ENCODE measurements around the gene SH3GL1.

The SH3GL1 gene

GRCh38 chr19:4396949-4397783 is 3.2 kb downstream of the SH3GL1 start:
- no peak for DNase-seq (ENCODE audit: low spot score)

GRCh38 chr19:4393947-4394590 is 6.3 kb downstream of the SH3GL1 start:
- DNase-seq (ENCODE audit: low spot score) = no peak

- DNase-seq (ENCODE audit: low spot score) = no peak
These were observed 8.5 kb downstream of the SH3GL1 start for GRCh38 chr19:4391701-4392483.

- DNase-seq (ENCODE audit: low spot score) = no peak
These were observed 9.0 kb downstream of the SH3GL1 start for GRCh38 chr19:4391306-4391693.

GRCh38 chr19:4390567-4391305 is 9.6 kb downstream of the SH3GL1 start:
- DNase-seq (ENCODE audit: low spot score) = no peak

- DNase-seq (ENCODE audit: low spot score) = peak; percentile 38
These were observed 10.3 kb downstream of the SH3GL1 start for GRCh38 chr19:4390017-4390566.

GRCh38 chr19:4389511-4390016 is 10.8 kb downstream of the SH3GL1 start:
- DNase-seq (ENCODE audit: low spot score) = no peak

GRCh38 chr19:4389064-4389375 is 11.3 kb downstream of the SH3GL1 start:
- no peak for DNase-seq (ENCODE audit: low spot score)

- DNase-seq (ENCODE audit: low spot score) = no peak
These were observed 11.8 kb downstream of the SH3GL1 start for GRCh38 chr19:4388337-4389063.

- peak; percentile 92 for DNase-seq (ENCODE audit: low spot score)
These were observed 14.1 kb downstream of the SH3GL1 start for GRCh38 chr19:4386041-4386782.

- DNase-seq (ENCODE audit: low spot score) = no peak
These were observed 14.9 kb downstream of the SH3GL1 start for GRCh38 chr19:4385291-4386040.

- DNase-seq (ENCODE audit: low spot score) = no peak
These were observed 20.1 kb downstream of the SH3GL1 start for GRCh38 chr19:4380254-4380727.

- no peak for DNase-seq (ENCODE audit: low spot score)
These were observed 20.7 kb downstream of the SH3GL1 start for GRCh38 chr19:4379383-4380253.

GRCh38 chr19:4378886-4379285 is 21.5 kb downstream of the SH3GL1 start:
- DNase-seq (ENCODE audit: low spot score) = no peak

- no peak for DNase-seq (ENCODE audit: low spot score)
These were observed 23.2 kb downstream of the SH3GL1 start for GRCh38 chr19:4376991-4377781.

- no peak for DNase-seq (ENCODE audit: low spot score)
These were observed 23.7 kb downstream of the SH3GL1 start for GRCh38 chr19:4376671-4376990.

- no peak for DNase-seq (ENCODE audit: low spot score)
These were observed 24.2 kb downstream of the SH3GL1 start for GRCh38 chr19:4376028-4376670.

All from pons (tissue), 1 donor.